ENCODE results near the gene ADI1. TPM values are rescaled to one million over a fixed set of nuclear protein-coding genes. Genes with fewer than 3 reads are reported as not detected.

Gene ADI1
- total and polyA plus RNA-seq, 4 donors = 56.2 to 660 (median 158) TPM

DNA sequence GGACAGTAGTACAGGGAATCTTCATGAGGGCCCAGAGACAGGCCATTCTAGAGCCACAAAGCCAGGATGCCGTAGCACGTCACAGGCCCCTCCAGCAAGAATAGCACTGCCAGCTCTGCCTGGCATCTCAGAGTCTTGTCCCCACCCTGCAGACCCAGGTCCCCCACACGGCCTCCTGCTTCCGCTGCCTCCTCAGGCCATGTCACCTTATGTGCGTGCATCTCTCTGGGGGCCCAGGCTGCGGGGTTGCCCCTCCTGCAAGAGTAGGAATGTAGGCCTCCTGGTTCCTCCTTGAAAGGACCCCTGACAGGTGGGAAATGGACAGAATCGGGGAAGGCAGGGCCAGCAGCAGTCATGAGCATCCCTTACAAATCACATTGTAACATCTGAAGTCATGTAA is 49.8 kb downstream of the ADI1 start:
- no peak overlapping the region for H3K4me3 ChIP-seq (ENCODE audit: low read depth in 1 of 3, low read length in 3 of 3)
- peaks cover 14 to 53% (median 34%) of the 10 kb centered on the region in 4 donors for H3K36me3 ChIP-seq (ENCODE audit: control insufficient read depth in 4 of 4, insufficient read depth in 3 of 4, low read depth in 1 of 4, low read length in 3 of 4)
- H3K4me1 ChIP-seq (ENCODE audit: control insufficient read depth in 4 of 4, insufficient read depth in 4 of 4, low read length in 3 of 4) = no peaks in the 10 kb centered on the region
- H3K9ac ChIP-seq (ENCODE audit: low read depth in 1 of 2, low read length in 2 of 2) = no peak overlapping the region
- TF ChIP-seq, protein P1, sequence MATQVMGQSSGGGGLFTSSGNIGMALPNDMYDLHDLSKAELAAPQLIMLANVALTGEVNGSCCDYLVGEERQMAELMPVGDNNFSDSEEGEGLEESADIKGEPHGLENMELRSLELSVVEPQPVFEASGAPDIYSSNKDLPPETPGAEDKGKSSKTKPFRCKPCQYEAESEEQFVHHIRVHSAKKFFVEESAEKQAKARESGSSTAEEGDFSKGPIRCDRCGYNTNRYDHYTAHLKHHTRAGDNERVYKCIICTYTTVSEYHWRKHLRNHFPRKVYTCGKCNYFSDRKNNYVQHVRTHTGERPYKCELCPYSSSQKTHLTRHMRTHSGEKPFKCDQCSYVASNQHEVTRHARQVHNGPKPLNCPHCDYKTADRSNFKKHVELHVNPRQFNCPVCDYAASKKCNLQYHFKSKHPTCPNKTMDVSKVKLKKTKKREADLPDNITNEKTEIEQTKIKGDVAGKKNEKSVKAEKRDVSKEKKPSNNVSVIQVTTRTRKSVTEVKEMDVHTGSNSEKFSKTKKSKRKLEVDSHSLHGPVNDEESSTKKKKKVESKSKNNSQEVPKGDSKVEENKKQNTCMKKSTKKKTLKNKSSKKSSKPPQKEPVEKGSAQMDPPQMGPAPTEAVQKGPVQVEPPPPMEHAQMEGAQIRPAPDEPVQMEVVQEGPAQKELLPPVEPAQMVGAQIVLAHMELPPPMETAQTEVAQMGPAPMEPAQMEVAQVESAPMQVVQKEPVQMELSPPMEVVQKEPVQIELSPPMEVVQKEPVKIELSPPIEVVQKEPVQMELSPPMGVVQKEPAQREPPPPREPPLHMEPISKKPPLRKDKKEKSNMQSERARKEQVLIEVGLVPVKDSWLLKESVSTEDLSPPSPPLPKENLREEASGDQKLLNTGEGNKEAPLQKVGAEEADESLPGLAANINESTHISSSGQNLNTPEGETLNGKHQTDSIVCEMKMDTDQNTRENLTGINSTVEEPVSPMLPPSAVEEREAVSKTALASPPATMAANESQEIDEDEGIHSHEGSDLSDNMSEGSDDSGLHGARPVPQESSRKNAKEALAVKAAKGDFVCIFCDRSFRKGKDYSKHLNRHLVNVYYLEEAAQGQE (IDR thresholded peaks at IDR 0.05) = no peak
- TF ChIP-seq FOXA2 (IDR thresholded peaks at IDR 0.05) (no peak), NR2F2 (IDR thresholded peaks at IDR 0.05) (no peak), EGR1 (IDR thresholded peaks at IDR 0.05; ENCODE audit: low read depth in 2 of 2) (no peak), YY1 (IDR thresholded peaks at IDR 0.05) (no peak), TAF1 (conservative IDR thresholded peaks at IDR 0.05) (no peak), HNF4G (IDR thresholded peaks at IDR 0.05) (no peak), RAD21 (IDR thresholded peaks at IDR 0.05) (no peak), HNF4A (conservative IDR thresholded peaks at IDR 0.05) (no peak), SP1 (IDR thresholded peaks at IDR 0.05) (no peak)
- TF ChIP-seq, protein P2, sequence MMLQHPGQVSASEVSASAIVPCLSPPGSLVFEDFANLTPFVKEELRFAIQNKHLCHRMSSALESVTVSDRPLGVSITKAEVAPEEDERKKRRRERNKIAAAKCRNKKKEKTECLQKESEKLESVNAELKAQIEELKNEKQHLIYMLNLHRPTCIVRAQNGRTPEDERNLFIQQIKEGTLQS (IDR thresholded peaks at IDR 0.05) = no peak
- TF ChIP-seq, protein P3, sequence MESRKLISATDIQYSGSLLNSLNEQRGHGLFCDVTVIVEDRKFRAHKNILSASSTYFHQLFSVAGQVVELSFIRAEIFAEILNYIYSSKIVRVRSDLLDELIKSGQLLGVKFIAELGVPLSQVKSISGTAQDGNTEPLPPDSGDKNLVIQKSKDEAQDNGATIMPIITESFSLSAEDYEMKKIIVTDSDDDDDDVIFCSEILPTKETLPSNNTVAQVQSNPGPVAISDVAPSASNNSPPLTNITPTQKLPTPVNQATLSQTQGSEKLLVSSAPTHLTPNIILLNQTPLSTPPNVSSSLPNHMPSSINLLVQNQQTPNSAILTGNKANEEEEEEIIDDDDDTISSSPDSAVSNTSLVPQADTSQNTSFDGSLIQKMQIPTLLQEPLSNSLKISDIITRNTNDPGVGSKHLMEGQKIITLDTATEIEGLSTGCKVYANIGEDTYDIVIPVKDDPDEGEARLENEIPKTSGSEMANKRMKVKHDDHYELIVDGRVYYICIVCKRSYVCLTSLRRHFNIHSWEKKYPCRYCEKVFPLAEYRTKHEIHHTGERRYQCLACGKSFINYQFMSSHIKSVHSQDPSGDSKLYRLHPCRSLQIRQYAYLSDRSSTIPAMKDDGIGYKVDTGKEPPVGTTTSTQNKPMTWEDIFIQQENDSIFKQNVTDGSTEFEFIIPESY (IDR thresholded peaks at IDR 0.05) = no peak
- TF ChIP-seq, protein P4, sequence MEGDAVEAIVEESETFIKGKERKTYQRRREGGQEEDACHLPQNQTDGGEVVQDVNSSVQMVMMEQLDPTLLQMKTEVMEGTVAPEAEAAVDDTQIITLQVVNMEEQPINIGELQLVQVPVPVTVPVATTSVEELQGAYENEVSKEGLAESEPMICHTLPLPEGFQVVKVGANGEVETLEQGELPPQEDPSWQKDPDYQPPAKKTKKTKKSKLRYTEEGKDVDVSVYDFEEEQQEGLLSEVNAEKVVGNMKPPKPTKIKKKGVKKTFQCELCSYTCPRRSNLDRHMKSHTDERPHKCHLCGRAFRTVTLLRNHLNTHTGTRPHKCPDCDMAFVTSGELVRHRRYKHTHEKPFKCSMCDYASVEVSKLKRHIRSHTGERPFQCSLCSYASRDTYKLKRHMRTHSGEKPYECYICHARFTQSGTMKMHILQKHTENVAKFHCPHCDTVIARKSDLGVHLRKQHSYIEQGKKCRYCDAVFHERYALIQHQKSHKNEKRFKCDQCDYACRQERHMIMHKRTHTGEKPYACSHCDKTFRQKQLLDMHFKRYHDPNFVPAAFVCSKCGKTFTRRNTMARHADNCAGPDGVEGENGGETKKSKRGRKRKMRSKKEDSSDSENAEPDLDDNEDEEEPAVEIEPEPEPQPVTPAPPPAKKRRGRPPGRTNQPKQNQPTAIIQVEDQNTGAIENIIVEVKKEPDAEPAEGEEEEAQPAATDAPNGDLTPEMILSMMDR (IDR thresholded peaks at IDR 0.05; ENCODE audit: low read depth, low read length, missing input control) = no peak
- H3K9me3 ChIP-seq (ENCODE audit: control insufficient read depth in 4 of 4, low read length in 3 of 4) = no peaks in the 10 kb centered on the region
- no peak overlapping the region for H3K27ac ChIP-seq (ENCODE audit: low read depth in 1 of 2, low read length in 2 of 2)
- H3K27me3 ChIP-seq (ENCODE audit: control insufficient read depth in 4 of 4, insufficient read depth in 4 of 4, low read length in 3 of 4) = no peaks in the 10 kb centered on the region
- 98% methylated on average over 7 of the region's 7 CpGs for WGBS
- DNase-seq (ENCODE audit: low spot score) = no peak

DNA sequence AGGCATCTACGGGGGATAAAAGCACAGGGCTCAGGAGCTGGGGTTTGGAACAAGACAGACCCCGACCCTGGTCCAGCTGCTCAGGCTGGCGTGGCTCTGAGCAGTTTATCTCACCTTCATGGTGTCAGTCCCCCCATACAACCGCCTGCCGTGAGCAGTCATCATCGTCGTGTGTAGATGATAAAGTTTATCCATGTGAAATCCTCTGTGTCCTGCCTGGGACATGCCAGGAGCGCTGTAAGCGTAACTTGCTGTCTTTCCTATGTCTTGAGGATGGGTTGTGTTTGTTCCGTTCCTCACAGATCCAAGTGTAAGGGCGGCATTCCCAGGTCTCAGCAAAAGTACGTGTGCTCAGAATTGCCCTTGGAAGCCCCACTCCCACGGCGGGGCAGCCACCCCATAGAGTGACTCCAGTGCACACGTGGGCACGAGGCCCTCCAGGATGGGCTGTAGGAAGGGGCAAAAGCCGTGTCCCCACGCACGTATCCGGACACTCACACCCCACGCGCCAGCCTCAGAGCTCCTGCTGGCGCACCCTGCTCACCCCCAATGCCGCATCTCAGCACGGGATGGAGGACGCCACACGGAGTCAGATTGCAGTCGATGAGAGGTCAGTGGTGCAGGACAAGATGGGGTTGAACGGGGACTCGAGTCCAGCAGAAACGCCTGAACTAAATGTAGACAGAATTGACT is 50.9 kb downstream of the ADI1 start:
- DNase-seq (ENCODE audit: low spot score) = no peak
- no peaks in the 10 kb centered on the region for H3K4me1 ChIP-seq (ENCODE audit: control insufficient read depth in 4 of 4, insufficient read depth in 4 of 4, low read length in 3 of 4)
- H3K9me3 ChIP-seq (ENCODE audit: control insufficient read depth in 4 of 4, low read length in 3 of 4) = no peaks in the 10 kb centered on the region
- no peak overlapping the region for H3K9ac ChIP-seq (ENCODE audit: low read depth in 1 of 2, low read length in 2 of 2)
- no peaks in the 10 kb centered on the region for H3K27me3 ChIP-seq (ENCODE audit: control insufficient read depth in 4 of 4, insufficient read depth in 4 of 4, low read length in 3 of 4)
- peaks cover 14 to 55% (median 36%) of the 10 kb centered on the region in 4 donors for H3K36me3 ChIP-seq (ENCODE audit: control insufficient read depth in 4 of 4, insufficient read depth in 3 of 4, low read depth in 1 of 4, low read length in 3 of 4)
- no peak overlapping the region for H3K4me3 ChIP-seq (ENCODE audit: low read depth in 1 of 3, low read length in 3 of 3)
- no peak overlapping the region for H3K27ac ChIP-seq (ENCODE audit: low read depth in 1 of 2, low read length in 2 of 2)
- WGBS = 98% methylated on average over 31 of the region's 31 CpGs
- TF ChIP-seq GABPA (IDR thresholded peaks at IDR 0.05 in 1 of 2, conservative IDR thresholded peaks at IDR 0.05 in 1 of 2) = no peak
- no peak for TF ChIP-seq RAD21 (IDR thresholded peaks at IDR 0.05)
- TF ChIP-seq HNF4G (IDR thresholded peaks at IDR 0.05) = no peak
- no peak for TF ChIP-seq JUND (IDR thresholded peaks at IDR 0.05)
- TF ChIP-seq, protein P3 (IDR thresholded peaks at IDR 0.05) = no peak
- TF ChIP-seq, protein P5, sequence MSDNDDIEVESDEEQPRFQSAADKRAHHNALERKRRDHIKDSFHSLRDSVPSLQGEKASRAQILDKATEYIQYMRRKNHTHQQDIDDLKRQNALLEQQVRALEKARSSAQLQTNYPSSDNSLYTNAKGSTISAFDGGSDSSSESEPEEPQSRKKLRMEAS (IDR thresholded peaks at IDR 0.05) = no peak
- no peak for TF ChIP-seq TAF1 (conservative IDR thresholded peaks at IDR 0.05)
- TF ChIP-seq HNF4A (conservative IDR thresholded peaks at IDR 0.05) = no peak
- TF ChIP-seq, protein P2 (IDR thresholded peaks at IDR 0.05) = no peak
- TF ChIP-seq FOXA1 (IDR thresholded peaks at IDR 0.05) = no peak
- TF ChIP-seq SP1 (IDR thresholded peaks at IDR 0.05) = no peak
- TF ChIP-seq, protein P4 (IDR thresholded peaks at IDR 0.05; ENCODE audit: low read depth, low read length, missing input control) = no peak
- TF ChIP-seq FOXA2 (IDR thresholded peaks at IDR 0.05) = no peak
- TF ChIP-seq RXRA (IDR thresholded peaks at IDR 0.05) = no peak
